Endothelial cell of umbilical vein (primary cell): Measurements from ENCODE around the gene TFDP1. TPM values are rescaled to one million over a fixed set of nuclear protein-coding genes. Genes with fewer than 3 reads are reported as not detected.

ENCODE experiments used
- BruUV-seq: library from RNA; stranded (reverse); fragments of 400-500 nt; replicated peaks from 2 replicates; lab custom pipeline; 2021; lab: Mats Ljungman, UMichigan
- CTCF ChIA-PET: fragments of 300-600, 350-600 bp; sonication (Branson Sonifier 250); formaldehyde crosslinking; loops from one replicate; lab custom pipeline; 2021; ENCODE audit warnings: antibody characterized with exemption, inconsistent platforms; lab: Charles Lee
- POLR2A ChIA-PET: fragments of 300-600, 350-600 bp; sonication (Branson Sonifier 250); formaldehyde crosslinking; loops from one replicate; lab custom pipeline; 2021; ENCODE audit warnings: antibody characterized with exemption, inconsistent platforms; lab: Charles Lee
- DNase-seq: peaks from one replicate; pipeline ENCODE4 v3.0.0-alpha.2; 2011; ENCODE audit warnings: low read depth, low spot score
- FAIRE-seq: peaks from 2 replicates; lab custom pipeline; 2011; peaks lifted over from hg19 to GRCh38; lab: Jason Lieb, UNC
- H2AFZ ChIP-seq: 2 replicates; pipeline ENCODE4 v1.6.0; 2012; ENCODE audit warnings: low read depth, low read length, control low read depth, inconsistent platforms
- H3K27ac ChIP-seq: 2 replicates; pipeline ENCODE4 v1.5.1; 2011; ENCODE audit warnings: low read depth, mild to moderate bottlenecking, control low read depth, low read length, moderate library complexity; ENCODE audit not compliant: insufficient read depth
- H3K27me3 ChIP-seq, 2 experiments: 2 replicates each; pipeline versions ENCODE4 v1.6.0 to v1.6.1; 2011; ENCODE audit warnings: low read length in 2 of 2, mixed read lengths in 1 of 2; ENCODE audit not compliant: control insufficient read depth in 2 of 2, insufficient read depth in 2 of 2
- H3K36me3 ChIP-seq, 2 experiments: 2 replicates in 1 of 2; 3 replicates in 1 of 2; pipeline ENCODE4 v1.5.1; 2011; ENCODE audit warnings: low read length in 2 of 2, mild to moderate bottlenecking in 1 of 2, moderate library complexity in 1 of 2; ENCODE audit not compliant: control insufficient read depth in 2 of 2, insufficient read depth in 2 of 2; ENCODE audit errors: extremely low read depth in 1 of 2
- H3K4me1 ChIP-seq: 3 replicates; pipeline ENCODE4 v1.5.1; 2011; ENCODE audit warnings: mild to moderate bottlenecking, low read length; ENCODE audit not compliant: control insufficient read depth, insufficient read depth; ENCODE audit errors: extremely low read depth
- H3K4me2 ChIP-seq: 2 replicates; pipeline ENCODE4 v1.6.1; 2011; ENCODE audit warnings: low read length, control low read depth, mixed read lengths; ENCODE audit not compliant: insufficient read depth
- H3K4me3 ChIP-seq, 3 experiments: fragments of 200-600 bp in 1 of 3; sonication (generic), shearing (Covaris generic) in 1 of 3; replicated peaks in 1 of 3; 2 replicates each; pipeline ENCODE4 v1.5.1; 2011 to 2016; ENCODE audit warnings: control low read depth in 3 of 3, low read length in 3 of 3, mild to moderate bottlenecking in 2 of 3, inconsistent platforms in 1 of 3, low read depth in 1 of 3, moderate library complexity in 1 of 3; ENCODE audit not compliant: insufficient read depth in 1 of 3
- H3K79me2 ChIP-seq: 2 replicates; pipeline ENCODE4 v1.6.0; 2012; ENCODE audit warnings: low read length, inconsistent platforms; ENCODE audit not compliant: control insufficient read depth, insufficient read depth
- H3K9ac ChIP-seq: replicated peaks from 2 replicates; pipeline ENCODE3; 2011; ENCODE audit warnings: low read length, control low read depth; ENCODE audit not compliant: insufficient read depth; ENCODE audit errors: extremely low read depth
- H3K9me1 ChIP-seq: replicated peaks from 3 replicates; pipeline ENCODE4 v1.6.0; 2011; ENCODE audit warnings: mild to moderate bottlenecking, low read length; ENCODE audit not compliant: control insufficient read depth, insufficient read depth; ENCODE audit errors: extremely low read depth
- H3K9me3 ChIP-seq: replicated peaks from 2 replicates; pipeline ENCODE4 v1.5.1; 2012; ENCODE audit warnings: low read length, inconsistent platforms; ENCODE audit not compliant: control insufficient read depth, insufficient read depth
- H4K20me1 ChIP-seq: replicated peaks from 2 replicates; pipeline ENCODE3; 2011; ENCODE audit warnings: mild to moderate bottlenecking, low read length; ENCODE audit not compliant: control insufficient read depth, insufficient read depth; ENCODE audit errors: extremely low read depth
- CTCF ChIP-seq, 2 donors: IDR thresholded peaks; 1 replicate in 1 of 2; 2 replicates in 1 of 2; pipeline ENCODE4 v1.5.1; 2011; ENCODE audit warnings: low read length in 2 of 2, mild to moderate bottlenecking in 2 of 2, moderate library complexity in 2 of 2, control low read depth in 1 of 2, inconsistent platforms in 1 of 2, low read depth in 1 of 2; ENCODE audit not compliant: insufficient read depth in 1 of 2; ENCODE audit errors: extremely low read depth in 1 of 2
- EZH2 ChIP-seq: IDR thresholded peaks from 2 replicates; pipeline ENCODE4 v1.6.1; 2012; ENCODE audit warnings: borderline replicate concordance, low read depth, mild to moderate bottlenecking, moderate library complexity, low read length, inconsistent platforms; ENCODE audit not compliant: severe bottlenecking
- FOS ChIP-seq: IDR thresholded peaks from 2 replicates; pipeline ENCODE4 v1.6.1; 2011; ENCODE audit warnings: mild to moderate bottlenecking, low read length, moderate library complexity, borderline replicate concordance; ENCODE audit not compliant: insufficient read depth
- GATA2 ChIP-seq: IDR thresholded peaks from 2 replicates; pipeline ENCODE4 v1.7.0; 2011; ENCODE audit warnings: low read depth, mild to moderate bottlenecking, moderate library complexity, mixed read lengths, low read length; ENCODE audit not compliant: insufficient read length, insufficient read depth
- JUN ChIP-seq: IDR thresholded peaks from 2 replicates; pipeline ENCODE4 v1.6.1; 2011; ENCODE audit warnings: borderline replicate concordance, low read depth; ENCODE audit not compliant: insufficient read length, insufficient read depth
- MAX ChIP-seq: IDR thresholded peaks from 2 replicates; pipeline ENCODE4 v1.6.1; 2011; ENCODE audit not compliant: insufficient read depth, insufficient read length
- MYC ChIP-seq: IDR thresholded peaks from one replicate; pipeline ENCODE4 v1.6.1; 2011; ENCODE audit warnings: mild to moderate bottlenecking, low read depth, low read length
- POLR2A ChIP-seq: IDR thresholded peaks from 2 replicates; pipeline ENCODE4 v1.6.1; 2012; ENCODE audit warnings: low read depth, mild to moderate bottlenecking, control low read depth, low read length
- POLR2AphosphoS5 ChIP-seq: IDR thresholded peaks from 2 replicates; pipeline ENCODE4 v1.6.1; 2012; ENCODE audit warnings: low read depth, mild to moderate bottlenecking, control low read depth, low read length, moderate library complexity; ENCODE audit not compliant: insufficient read depth
- dilution Hi-C: fragments of 300-500 bp; cut with MboI; formaldehyde crosslinking; loops from one replicate; pipeline ENCODE4 v1.15.0; 2019; ENCODE audit warnings: low sequenced_read_pairs; ENCODE audit not compliant: extremely low pct_ligation_motif_present
- intact Hi-C: fragments of 100-400 bp; cut with micrococcal nuclease; formaldehyde crosslinking; loops from one replicate; pipeline ENCODE4 v1.10.0; 2022
- polyA plus RNA-seq, 4 experiments: library from polyadenylated mRNA; depleted of rRNA in 3 of 4; stranded (reverse) in 3 of 4; unstranded in 1 of 4; fragments of >200 nt; gene quantifications; 2 replicates each; pipeline versions ENCODE4 v1.2.1 to v1.2.3, GENCODE V29; 2011 to 2012; ENCODE audit warnings: missing spikeins in 1 of 4
- total RNA-seq: library from RNA; stranded (reverse); gene quantifications from 2 replicates; pipeline ENCODE4 v1.2.3, GENCODE V29; 2021

The TFDP1 gene
- total and polyA plus RNA-seq, 2 donors (not counting 3 experiments of a cell fraction or from before 2014, with no cell fraction given): 64.3 to 137 TPM

GRCh38 chr13:113554333-113554700 lies 30.2 kb upstream of the TFDP1 start:
- H2AFZ ChIP-seq: no peak overlapping the region
- no peaks in the 10 kb centered on the region for H4K20me1 ChIP-seq
- H3K4me2 ChIP-seq: no peak overlapping the region
- no TSS peak for BruUV-seq
- intact Hi-C loops (no loop called here), dilution Hi-C loops (no loop called here)
- H3K9me1 ChIP-seq: no peaks in the 10 kb centered on the region
- DNase-seq: no peak
- H3K9me3 ChIP-seq: no peaks in the 10 kb centered on the region
- ChIA-PET POLR2A (no interaction called here), CTCF (interaction anchor here (0.9 kb wide), 1 partner anchor 8 kb away, joined by 3 read pairs; no protein-coding TSS in a partner anchor)
- H3K27ac ChIP-seq: no peak overlapping the region
- TF ChIP-seq GATA2: no peak
- TF ChIP-seq MYC: no peak
- TF ChIP-seq POLR2A: no peak
- TF ChIP-seq FOS: no peak
- TF ChIP-seq CTCF (IDR thresholded peaks at IDR 0.05; ENCODE audit: extremely low read depth in 1 of 2, insufficient read depth in 1 of 2, low read depth in 1 of 2, low read length in 2 of 2): no peak
- no peak for TF ChIP-seq MAX
- TF ChIP-seq POLR2AphosphoS5: no peak
- no peak for TF ChIP-seq JUN
- no peak for TF ChIP-seq EZH2
- peaks cover 13% of the 10 kb centered on the region for H3K4me1 ChIP-seq
- H3K27me3 ChIP-seq: no peaks in the 10 kb centered on the region
- FAIRE-seq: no peak
- H3K4me3 ChIP-seq: no peak overlapping the region
- no peak overlapping the region for H3K9ac ChIP-seq
- H3K79me2 ChIP-seq: no peaks in the 10 kb centered on the region
- peaks cover 3 to 13% of the 10 kb centered on the region in 2 experiments for H3K36me3 ChIP-seq
